Activated T-cell treated with anti-CD3 and anti-CD28 coated beads for 24 hours (primary cell): Measurements from ENCODE around the gene CUX1.
"Not testable (repeated sequence)": the region's sequence is repeated elsewhere in the genome, so short reads cannot be mapped to it uniquely, and the experiment has no call there.

Source experiments
- DNase-seq: peaks from one replicate; pipeline ENCODE4 v3.0.0-alpha.2; 2020; ENCODE audit warnings: low read depth

CUX1 gene

DNA sequence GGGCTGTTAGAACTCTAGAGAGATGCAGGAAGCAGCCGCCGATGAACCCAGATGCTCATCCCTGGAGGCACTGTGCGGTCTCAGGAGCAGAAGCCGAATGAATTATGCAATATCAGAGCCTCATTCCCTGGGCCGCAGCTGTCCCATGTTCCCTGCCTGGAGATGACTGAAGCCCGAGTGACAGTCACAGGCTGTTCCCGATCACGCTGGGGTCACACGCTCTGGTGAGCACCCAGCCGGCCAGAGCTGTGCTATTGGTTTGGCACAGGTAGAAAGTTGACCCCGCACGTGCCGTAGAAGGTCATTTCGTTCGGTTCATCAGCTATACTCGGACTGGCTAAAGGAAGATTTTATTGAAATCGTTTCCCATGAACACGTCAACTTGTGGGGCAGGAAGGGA lies 328.7 kb downstream of the CUX1 start:
- no peak for DNase-seq

DNA sequence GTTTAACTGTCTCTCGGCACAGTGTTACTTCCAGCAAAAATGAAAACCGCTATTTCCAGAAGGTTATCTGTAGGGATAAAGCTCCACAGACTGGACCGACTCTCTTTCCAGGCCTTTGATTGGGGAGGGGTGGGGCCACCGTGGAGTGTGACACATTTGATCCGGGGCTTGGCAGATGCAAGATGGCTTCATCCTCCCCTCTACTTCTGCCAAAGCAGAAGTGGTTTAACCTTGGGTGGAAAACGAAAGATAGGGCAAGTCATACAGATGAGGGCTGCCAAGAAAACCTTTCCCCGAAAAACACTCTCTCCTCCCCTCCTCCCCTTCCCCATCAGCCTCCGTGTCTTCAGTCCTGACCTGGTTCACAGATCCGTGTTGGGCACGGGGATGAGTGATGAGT lies 329.6 kb downstream of the CUX1 start:
- no peak for DNase-seq

DNA sequence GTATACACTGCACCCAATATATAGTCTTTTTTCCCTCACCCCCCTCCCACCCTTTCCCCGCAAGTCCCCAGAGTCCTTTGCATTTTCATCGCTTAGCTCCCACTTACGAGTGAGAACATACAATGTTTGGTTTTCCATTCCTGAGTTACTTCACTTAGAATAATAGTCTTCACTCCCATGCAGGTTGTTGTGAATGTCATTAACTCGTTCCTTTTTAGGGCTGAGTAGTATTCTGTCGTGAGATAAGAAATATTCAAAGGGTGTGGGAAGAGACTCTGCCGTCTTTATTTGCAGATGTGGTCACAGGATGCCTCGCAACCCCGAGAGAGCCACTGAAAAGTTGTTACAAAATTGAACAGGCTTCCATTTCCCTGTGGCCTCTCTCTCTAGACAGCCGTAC lies 331.4 kb downstream of the CUX1 start:
- no peak for DNase-seq

DNA sequence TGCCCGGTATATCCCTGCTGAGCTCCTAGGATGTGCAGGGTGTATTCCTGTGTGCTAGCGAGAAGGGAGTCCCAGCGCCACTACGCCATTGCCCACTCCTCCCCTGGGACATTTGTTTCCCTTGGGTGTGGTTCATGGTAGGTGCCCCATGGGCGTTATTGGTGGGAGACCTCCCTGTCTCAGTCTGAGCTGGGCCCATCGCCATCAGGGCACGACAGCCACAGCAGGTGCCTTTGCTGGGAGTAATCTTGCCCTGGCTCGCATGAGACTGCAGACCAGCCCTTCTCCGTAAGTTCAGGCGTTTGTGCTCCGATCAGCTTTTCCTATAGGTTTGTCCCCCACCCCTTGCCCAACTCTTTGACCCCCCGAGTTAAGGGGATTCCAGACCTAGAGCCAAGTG lies 332.0 kb downstream of the CUX1 start:
- no peak for DNase-seq

DNA sequence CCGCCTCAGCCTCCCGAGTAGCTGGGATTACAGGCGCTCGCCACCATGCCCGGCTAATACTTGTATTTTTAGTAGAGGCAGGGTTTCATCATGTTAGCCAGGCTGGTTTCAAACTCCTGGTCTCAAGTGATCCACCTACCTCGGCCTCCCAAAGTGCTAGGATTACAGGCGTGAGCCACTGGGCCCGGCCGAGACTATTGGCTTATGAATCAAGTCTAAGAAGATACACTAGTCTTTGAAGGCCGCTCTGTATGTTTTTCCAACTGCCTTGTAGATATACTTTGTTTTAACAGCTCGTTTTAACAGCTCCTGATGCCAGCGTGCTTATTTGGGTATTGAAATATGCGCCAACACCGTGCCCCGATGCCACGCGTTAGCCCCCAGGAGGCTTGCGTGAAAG lies 332.8 kb downstream of the CUX1 start:
- no peak for DNase-seq

DNA sequence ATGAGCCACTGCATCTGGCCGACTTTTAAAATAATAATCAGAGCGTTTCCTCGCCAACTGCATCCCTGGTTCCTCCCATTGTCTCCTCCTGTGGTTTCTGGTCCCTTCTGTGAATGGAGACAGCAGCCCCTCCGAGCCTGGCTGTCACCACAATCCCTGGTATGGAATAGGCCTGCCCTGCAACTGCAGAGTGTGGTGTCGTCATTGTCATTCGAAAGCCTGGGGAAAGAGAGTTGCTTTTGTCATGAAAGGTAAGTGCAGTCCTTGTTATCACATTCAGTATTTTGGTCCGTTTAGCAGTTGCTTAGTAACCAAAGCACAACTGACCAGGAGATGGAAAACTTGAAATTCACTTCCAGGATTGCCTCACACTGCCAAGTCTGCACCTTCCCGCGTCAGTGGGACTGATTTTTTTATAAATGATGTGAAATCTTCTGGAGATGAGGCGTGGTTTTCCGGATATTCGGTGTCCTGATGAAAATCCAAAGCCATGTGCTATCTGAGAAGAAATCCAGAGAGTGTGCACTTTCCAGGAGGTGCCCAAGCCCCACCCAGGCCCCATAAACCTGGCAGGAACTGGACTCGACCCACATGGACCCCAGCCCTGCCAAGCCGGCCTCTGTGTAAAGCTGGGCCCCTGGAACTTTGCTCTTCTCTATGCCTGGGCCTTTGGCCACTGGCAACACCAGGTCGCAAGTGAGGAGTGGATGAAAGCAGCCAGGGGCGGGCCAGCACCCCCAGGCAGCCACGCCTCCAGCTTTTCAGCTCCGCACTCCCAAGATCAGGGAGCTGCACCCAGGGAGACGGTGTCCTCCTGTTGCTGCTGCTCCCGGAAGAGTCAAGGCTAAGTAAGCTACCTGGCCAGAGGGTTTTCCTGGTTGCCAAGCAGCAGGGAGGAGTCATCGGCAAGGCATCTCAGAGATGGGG lies 335.5 kb downstream of the CUX1 start:
- DNase-seq = no peak

DNA sequence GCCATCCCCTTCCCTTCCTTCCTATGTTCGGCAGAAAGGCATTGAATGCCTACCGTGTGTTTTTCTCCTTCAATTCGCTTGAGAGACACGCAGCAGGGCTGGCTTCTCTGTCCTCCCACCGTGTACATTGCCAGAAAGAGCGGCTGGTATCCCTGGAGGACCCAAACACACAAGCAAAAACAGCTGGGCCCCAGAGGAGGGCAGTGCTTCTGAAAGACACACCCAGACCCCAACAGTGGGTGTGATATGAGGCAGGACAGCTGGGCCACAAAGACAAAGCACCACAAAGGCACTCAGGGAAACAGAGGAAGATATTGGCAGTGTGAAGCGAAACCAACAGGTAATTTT lies 336.1 kb downstream of the CUX1 start:
- no peak for DNase-seq

DNA sequence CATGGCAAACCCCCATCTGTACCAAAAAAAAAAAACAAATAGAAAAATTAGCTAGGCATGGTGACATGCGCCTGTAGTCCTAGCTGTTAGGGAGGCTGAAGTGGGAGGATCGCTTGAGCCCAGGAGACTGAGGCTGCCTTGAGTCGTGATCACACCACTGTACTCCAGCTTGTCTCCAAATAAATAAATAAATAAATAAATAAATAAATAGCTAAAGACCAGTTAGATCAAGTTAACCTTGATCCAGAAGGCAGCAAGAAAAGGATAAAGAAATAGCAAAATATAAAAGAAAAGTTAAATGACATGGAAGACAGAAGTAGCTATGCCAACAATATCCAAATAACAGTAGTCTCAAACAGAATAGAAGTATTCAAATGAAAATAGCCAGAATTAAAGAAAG lies 337.0 kb downstream of the CUX1 start:
- DNase-seq = no peak

DNA sequence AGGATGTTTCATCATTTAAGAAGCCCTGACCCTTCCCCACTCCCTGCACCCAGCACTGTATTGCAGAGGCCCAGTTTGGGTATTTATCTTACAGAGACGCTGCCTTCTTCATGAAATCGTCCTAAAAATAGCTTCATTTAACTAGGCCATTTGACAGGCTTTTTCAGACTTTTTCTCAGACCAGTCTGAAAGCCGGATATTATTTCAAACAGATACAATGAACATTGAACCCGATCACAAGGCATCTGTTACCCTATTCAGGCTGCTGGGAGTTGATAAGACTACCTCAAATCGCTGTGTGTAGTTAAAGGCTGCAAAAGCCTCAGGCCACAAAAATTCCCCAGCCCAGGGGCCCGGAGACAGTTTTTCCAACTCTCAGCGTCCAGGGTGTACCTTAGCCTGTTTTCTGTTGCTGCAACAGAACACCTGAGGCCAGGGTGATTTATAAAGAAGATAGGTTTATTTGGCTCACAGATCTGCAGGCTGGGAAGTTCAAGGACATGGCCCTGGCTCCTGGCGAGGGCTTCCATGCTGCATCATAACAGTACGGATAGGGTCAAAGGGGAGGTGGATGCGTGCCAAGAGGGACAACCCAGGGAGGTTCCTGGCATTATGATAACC lies 338.5 kb downstream of the CUX1 start:
- DNase-seq = no peak

DNA sequence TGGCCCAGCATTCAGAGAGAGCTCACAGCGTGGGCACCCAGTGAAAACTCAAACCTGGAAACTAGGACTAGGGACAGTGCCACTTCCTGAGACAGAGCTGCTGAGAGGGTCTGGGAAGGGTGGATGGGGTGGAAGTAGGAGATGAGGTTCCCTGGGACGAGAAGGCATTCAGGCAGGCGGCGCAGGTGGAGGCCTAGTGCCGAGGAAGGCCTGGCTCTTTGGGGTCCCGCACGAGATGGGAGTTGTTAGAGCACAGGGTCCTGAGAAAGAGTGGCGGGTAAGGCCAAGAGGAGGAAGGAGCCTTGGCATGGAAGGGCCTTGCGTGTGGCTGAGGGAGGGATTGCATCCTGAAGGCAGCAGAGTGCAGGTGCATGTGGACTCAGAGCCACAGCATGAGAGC lies 339.4 kb downstream of the CUX1 start:
- DNase-seq = no peak

DNA sequence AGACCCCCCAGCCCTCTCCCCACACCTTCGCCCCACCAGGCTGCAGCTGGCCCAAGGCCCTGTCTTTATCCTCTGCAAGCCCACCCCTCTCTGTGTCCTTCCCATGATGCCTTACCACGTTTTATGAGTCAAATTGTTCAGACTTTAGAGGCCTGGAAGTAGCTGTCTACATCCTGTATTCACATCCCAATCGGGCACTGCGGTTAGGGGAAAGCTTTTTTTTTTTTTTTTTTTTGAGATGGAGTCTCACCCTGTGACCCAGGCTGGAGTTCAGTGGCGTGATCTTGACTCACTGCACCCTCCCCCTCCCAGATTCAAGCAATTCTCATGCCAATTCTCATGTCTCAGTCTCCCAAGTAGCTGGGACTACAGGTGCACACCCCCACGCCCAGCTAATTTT lies 347.7 kb downstream of the CUX1 start:
- no peak for DNase-seq

DNA sequence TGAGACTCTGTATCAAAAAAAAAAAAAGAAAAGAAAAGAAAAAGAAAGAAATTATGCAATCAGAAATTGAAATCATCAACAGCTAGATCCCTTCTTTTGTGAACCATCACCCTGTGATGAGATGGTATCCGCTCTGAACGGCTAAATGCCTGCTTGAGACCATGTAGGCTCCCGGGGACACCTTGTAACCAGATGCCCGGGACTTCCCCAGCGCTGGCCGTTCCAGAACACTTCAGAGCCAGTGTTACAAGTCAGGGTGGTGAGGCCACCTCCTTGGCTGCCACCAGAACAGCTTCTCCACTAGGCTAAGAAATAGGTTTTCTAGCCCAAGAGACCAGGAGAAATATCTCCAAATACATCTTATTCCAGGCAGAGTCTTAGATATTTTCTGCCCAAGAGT lies 349.8 kb downstream of the CUX1 start:
- DNase-seq = no peak

DNA sequence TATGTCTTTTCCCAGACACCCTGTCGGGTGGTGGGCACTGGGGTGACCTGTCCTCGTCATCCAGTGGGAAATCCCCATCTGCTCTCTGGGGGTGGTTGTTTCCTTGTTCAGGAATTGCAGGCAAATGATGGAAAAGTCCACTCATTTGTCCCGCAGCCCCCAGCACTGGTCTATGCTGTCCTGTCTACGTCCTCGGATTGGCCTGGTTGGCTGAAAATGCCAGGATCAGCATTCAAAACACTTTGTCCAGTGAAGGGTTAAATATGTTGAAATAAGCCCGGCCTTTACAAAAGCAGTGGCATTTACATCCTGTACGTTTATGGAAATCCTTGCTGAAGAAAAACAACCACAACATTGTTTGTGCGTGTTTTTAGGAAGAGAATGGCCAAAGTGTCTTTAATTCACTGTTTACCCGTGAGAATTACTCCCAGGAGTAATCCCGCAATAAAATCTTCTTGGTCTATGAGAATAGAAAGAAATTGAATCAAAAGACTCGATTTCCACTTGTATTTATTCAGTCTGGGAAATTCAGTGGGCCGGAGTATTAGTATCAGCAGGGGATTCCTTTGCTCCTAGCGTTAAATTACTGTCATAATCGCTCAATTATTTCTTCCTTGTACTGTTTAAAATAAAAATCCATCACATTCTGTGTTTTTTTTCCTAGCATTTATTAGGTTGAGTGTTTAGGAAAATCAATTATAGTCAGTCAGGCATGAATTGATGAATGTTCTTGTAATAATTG lies 352.4 kb downstream of the CUX1 start:
- no peak for DNase-seq

DNA sequence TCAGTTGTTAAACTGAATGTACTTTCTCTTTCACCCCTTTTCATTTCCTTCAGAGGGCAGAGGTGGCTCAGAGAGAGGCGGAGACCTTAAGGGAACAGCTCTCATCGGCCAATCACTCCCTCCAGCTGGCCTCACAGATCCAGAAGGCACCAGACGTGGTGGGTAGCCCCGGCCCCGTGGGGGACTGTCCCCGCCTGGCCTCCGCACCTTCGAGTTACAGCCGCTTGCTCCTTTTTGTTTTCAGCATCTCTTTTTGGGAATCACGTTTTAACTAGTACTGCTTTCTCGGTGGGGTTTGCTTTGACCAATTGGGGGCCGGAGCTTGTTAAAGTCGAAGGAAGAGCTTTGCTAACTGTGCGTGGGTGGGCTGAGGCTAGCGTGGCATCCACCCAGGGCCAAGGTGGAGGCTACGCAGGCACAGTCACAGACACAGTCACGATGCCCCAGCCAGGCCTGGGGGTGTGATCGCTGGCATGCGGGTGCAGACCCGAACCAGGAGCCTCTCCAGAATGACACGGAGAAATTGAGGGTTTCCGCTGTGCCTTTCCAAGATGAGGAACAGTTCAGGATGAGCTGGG lies 353.1 kb downstream of the CUX1 start:
- no peak for DNase-seq

DNA sequence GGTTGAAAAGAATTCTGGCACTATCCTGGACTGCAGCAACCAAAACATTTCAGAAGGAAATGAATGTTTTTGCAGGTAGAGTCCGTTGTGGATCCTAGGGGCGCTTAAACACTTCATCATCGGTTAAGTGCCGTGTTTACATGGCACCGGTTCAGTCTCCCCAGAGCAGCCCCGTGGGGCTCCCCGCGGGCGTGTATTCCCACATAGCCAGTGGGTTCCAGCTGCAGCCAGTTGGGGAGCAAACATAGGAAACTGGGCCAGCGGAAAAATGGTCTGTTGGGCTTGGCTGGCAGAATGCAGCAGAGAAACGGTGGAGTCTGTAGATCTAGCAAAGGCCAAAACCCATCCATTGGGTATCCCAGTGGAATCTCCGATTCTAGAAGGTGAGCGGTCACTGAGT lies 356.2 kb downstream of the CUX1 start:
- DNase-seq = no peak

DNA sequence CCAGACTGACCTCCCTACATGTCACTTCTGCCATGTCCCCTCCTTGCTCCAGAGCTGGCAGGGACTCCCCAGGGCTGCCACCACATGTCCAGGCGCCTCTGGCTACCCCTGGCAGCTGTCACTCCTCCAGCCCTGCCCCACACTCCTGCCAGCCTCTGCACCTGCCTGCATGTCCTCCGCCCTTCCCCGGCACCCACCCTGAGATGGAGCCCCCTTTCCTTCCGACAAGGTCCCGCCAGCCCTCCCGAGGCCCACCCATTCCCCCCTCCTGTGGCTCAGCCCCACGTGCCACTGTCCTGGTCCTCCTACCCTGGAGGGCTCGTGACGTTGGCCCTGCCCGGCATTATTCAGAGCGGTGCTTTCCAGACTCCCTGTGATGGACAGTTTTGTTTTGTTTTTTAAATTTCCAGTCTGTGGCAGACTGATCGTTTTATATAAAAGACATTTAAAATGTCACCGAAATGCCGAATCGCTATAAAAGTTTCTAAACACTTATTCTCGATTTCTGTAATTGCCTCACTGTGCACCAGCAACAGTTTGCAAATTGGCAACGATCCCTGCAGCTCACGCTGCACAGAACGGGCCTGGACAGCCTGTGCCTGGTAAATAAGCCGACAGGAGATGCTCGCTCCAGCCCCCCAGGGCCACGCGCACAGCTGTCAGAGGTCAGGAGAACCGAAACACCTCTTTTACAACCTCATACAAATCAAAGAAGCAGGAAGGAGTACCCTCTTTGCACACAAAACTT lies 358.2 kb downstream of the CUX1 start:
- DNase-seq = no peak

DNA sequence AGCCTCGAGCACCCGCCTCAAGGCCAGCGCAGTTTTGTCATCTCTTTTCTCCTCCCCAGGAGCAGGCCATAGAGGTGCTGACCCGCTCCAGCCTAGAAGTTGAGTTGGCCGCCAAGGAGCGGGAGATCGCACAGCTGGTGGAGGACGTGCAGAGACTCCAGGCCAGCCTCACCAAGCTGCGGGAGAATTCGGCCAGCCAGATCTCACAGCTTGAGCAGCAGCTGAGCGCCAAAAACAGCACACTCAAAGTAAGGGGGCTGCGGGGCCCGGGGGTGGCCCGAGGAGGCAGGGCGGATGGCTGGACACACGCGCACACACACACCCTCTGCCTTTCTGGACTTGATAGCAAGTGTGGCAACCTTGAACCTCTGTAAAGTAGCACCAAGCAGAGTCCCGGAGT lies 361.0 kb downstream of the CUX1 start:
- no peak for DNase-seq

DNA sequence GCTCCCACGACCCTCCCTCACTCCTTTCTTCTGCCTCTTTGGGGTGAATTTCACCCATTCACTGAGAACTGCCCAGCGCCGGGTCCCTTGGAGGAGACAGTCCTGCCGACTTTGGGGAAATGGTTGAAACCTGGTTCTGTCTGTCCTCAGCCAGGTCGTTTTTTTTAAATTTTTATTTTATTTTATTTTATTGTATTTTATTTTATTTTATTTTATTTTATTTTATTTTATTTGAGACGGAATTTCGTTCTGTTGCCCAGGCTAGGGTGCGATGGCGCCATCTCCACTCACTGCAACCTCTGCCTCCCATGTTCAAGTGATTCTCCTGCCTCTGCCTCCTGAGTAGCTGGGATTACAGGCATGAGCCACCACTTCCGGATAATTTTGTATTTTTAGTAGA lies 363.3 kb downstream of the CUX1 start:
- DNase-seq = no peak

DNA sequence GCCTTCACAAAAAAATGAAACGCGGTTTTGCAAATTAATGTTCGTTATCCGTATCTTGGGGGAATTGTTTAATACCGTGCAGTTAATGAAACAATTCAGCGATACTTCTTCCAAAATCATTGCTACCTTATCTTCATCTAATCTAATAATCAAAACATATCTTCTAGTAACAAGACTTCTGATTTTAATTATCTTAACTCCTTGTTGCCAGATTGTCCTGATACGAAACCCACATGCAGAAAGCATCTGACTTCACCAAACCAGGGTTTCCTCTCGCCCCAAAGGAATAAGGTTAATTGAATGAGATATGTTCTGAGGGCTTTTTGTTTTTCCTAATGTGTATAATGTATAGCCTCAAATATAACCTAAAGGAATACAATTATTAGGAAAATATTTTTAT lies 364.1 kb downstream of the CUX1 start:
- DNase-seq = no peak

DNA sequence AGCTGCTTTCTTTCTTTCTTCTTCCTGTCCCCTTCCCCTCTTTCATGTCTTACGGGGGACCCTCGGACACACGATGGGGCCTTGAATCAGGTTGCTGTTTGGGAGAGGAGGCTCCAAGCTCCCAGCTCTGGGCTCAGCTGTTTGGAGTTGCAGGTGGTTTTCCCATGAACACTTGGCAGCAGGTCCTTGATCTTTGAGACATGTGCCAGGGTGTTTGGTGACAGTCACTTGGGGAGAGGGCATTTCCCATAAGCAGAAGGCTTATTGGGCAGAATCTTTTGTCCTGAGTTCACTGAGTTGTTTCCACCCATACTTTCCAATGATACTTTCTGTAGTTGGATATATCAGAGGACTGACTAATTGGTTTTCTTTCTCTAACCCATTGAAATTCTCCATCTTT lies 364.6 kb downstream of the CUX1 start:
- DNase-seq = no peak

DNA sequence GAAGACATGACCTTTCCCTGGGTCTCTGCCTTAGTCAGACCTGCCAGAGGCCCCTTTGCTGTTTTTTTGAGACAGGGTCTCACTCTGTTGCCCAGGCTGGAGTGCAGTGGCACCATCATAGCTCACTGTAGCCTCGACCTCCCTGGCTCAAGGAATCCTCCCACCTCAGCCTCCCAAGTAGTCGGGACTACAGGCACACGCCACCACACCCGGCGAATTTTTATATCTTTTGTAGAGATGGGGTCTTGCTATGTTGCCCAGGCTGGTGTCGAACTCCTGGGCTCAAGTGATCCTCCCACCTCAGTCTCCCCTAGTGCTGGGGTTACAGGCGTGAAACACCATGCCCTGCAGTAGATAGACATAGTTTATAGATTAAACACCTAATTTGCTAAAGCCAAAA lies 366.4 kb downstream of the CUX1 start:
- not testable (repeated sequence) for DNase-seq

DNA sequence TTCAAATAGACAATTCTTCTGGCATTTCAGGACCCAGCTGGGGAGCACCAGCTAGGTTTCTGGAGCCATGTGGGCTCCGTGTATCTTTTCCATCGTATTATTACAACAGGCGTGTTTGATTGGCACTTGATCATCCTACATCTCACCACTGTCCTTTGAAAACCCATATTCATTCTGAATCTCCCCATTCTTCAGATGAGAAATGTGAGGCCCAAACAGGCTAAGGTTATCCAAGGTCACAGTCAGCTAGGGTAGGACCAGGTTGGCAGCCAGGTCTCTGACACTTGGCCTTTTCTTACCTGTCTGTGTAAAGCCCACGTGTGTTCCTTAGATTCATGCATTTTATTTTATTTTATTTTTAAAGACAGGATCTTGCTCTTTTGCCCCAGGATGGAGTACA lies 366.9 kb downstream of the CUX1 start:
- no peak for DNase-seq
